Central memory CD8-positive, alpha-beta T cell (primary cell): Measurements from ENCODE around the gene GSTM2.
A peak's percentile ranks its signal among the peaks of the same experiment; 100 is the strongest.

Source experiments
- ATAC-seq: fragments of 150-1000 bp; cut with Tn5 transposase; replicated peaks from 2 replicates; pipeline ENCODE4 v1.10.0; 2022; ENCODE audit warnings: mild to moderate bottlenecking, moderate FRiP score, moderate number of reproducible peaks; ENCODE audit not compliant: poor library complexity, severe bottlenecking; ENCODE audit errors: extremely low read depth
- DNase-seq, 2 donors: peaks; one replicate each; pipeline ENCODE4 v3.0.0; 2021; ENCODE audit warnings: low spot score in 2 of 2
- H3K27ac Mint-ChIP-seq: one replicate; pipeline ENCODE4 v1.8.0; 2022; ENCODE audit warnings: low read depth, mild to moderate bottlenecking, moderate library complexity, mixed read lengths
- H3K27me3 Mint-ChIP-seq: one replicate; pipeline ENCODE4 v1.8.0; 2022; ENCODE audit warnings: mixed read lengths
- H3K36me3 Mint-ChIP-seq: one replicate; pipeline ENCODE4 v1.8.0; 2022; ENCODE audit warnings: mild to moderate bottlenecking, moderate library complexity, mixed read lengths; ENCODE audit not compliant: insufficient read depth
- H3K4me1 Mint-ChIP-seq: one replicate; pipeline ENCODE4 v1.8.0; 2022; ENCODE audit warnings: mixed read lengths
- H3K4me3 Mint-ChIP-seq: one replicate; pipeline ENCODE4 v1.8.0; 2022; ENCODE audit warnings: mild to moderate bottlenecking, moderate library complexity, mixed read lengths
- H3K9me3 Mint-ChIP-seq: one replicate; pipeline ENCODE4 v1.8.0; 2022; ENCODE audit warnings: mixed read lengths

Gene GSTM2

DNA sequence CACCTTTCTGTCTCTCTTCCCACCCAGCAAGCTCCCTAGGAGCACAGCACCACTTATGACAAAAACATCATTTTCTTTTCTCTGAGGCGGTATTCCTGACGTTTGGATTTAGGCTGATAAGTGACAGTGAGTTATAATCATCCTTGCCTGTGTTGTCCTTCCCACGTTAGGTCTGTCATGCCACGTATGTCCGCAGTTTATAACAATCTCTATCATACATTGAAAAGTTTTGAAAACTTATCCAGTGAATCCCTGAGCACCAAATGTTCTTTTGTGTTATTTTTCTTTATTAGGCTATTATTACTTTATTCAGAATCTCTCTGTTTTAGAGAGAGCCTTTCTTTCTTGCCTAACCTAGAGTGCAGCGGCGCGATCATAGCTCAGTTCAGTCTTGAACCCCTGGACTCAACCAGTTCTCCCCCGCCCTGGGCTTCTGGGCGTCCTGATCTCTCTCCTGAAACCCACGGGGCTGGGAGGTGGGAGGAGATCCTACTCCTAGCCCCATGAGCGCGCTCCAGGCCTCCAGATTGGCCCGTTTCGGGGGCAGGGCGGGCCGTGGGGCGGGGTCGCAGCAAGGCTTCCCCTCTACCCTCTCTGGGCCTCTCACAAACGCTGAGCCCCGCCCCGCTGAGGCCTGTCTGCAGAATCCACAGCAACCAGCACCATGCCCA, at the start of gene GSTM2:
Gene GSTM2, plus strand, starts transcription at position 606 of the 671 bp plus-strand sequence. Its CDS starts 59 bp downstream, at position 665.
- H3K27ac Mint-ChIP-seq, result no peak within 1 kb of the TSS
- DNase-seq (peak in 1 of 2 donors; percentile 15), ATAC-seq (peak; percentile 84)
- no peaks in the 10 kb centered on the region for H3K9me3 Mint-ChIP-seq
- no peaks in the 10 kb centered on the region for H3K27me3 Mint-ChIP-seq
- H3K4me3 Mint-ChIP-seq, result peak within 1 kb of the TSS; percentile 43
- H3K4me1 Mint-ChIP-seq, result no peaks in the 10 kb centered on the region
- H3K36me3 Mint-ChIP-seq, result no peaks in the 10 kb centered on the region

DNA sequence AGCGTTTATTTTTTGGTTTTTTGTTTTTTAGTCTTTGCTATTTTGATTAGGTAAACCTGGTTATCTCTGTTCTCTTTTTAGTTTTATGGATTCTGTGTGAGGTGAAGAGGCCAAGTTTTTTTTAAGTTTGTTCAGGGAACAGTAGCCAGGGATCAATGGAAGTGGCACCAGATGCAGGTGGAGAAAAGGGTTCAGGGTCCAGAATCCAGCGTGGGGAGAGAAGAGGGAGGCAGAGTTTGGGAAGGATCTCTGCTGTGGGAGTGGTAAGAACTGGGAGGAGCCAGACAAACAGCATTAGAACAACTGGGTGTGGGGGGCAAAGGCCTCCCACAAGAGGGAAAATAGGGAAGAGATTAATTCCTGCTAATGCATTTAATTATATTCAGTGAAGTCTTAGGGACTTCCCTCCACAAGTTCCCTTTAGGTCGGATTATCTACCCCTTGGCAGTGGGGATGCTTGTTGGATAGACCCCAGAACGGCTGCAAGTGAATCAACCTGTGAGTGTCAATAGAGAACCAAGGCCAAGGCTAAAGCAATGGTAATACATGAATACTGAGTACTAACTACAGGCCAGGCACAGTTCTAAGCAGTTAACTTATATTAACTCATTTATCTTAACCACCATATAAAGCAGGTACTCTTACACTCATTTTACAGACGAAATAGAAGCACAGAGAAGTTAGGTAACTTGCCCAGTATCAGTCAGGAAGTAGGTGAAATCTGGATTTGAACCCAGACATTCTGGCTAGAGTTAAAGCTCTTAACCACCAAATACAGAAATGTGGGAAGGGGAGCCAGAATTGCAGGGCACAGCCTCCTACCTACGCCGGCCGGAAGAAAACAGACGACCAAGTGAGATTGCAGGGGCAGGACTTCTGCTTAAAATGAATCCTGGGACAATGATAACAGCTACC, 48.9 kb upstream of the GSTM2 start:
- ATAC-seq (no peak), DNase-seq (no peak)
- Mint-ChIP-seq H3K4me1 (peaks cover 50% of the 10 kb centered on the region), H3K36me3 (peaks cover 12% of the 10 kb centered on the region), H3K9me3 (no peaks in the 10 kb centered on the region), H3K27me3 (no peaks in the 10 kb centered on the region), H3K4me3 (peak overlapping the region; percentile 97), H3K27ac (peak overlapping the region; percentile 99)

DNA sequence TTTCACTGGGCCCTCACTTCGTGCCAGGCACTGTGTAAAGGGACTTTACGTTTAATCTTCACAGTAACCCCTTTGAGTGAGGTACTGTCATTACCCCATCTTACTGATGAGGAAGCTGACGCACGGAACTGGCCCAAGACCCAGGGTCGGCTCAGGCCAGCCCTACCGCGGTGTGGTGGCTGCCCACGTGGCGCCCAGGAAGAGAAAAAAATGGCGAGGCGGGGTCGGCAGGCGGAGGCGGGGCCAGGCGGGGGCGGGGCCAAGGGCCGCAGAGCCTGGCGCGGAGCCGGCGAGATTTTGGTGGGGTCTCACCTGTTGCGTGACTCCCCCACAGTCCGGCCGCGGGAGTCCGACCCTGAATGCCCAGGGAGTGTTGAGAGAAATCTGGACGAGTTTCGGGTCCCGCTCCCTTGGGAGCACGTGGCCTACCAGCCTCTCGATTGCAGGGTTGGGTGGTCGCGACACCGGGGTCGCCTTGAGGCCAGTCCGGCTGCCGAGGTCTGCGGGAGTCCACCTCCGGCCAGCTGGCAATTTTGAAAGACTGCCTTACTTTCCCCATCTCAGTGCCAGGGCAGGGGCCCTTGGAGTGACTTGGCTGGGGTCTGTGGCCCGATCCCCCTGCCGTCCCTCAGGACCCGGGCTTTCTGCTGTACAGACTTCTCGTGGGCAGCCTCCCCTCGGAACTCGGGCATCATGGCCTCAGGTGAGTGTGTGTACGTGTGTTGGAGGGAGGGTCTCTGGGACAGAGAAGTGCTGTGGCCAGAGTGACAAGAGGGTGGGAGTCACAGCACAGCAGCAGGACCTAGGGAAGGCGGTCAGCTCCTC, 48.1 kb upstream of the GSTM2 start, which contains the start of the genes AMPD2 and GNAT2:
Gene AMPD2, plus strand, starts transcription at position 262 of the 825 bp plus-strand sequence. CDS start 1,339 bp downstream, outside the sequence.
Gene GNAT2, minus strand, starts transcription at position 41 of the 825 bp plus-strand sequence. CDS start 6,746 bp downstream, outside the sequence.
- ATAC-seq (peak; percentile 21), DNase-seq (peak; percentile 51 to 52)
- H3K9me3 Mint-ChIP-seq, result no peaks in the 10 kb centered on the region
- H3K36me3 Mint-ChIP-seq, result peaks cover 12% of the 10 kb centered on the region
- no peaks in the 10 kb centered on the region for H3K27me3 Mint-ChIP-seq
- H3K4me1 Mint-ChIP-seq, result peaks cover 57% of the 10 kb centered on the region
- H3K4me3 Mint-ChIP-seq, result peak within 1 kb of the TSS; percentile 97
- peak within 1 kb of the TSS; percentile 99 for H3K27ac Mint-ChIP-seq

DNA sequence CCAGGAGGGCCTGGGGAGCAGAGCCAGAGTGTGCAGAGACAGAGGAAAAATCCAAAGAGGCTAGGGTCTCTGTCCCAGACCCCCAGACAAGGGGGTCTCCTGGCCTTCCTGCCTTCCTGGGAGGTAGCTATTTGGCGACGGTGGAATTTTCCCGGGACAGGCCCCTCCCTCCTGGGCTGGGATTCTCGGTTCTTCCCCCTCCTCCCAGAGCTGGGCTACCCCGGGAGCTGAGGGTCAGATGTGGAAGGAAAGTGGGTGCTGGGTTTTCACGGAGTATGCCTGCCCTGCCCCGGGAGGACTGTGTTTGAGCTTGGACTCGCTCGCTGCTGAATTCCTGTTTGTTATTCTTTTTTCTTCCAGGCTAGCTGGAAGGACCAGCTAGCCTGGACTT, 47.5 kb upstream of the GSTM2 start:
- ATAC-seq, result peak; percentile 1
- DNase-seq, result no peak
- Mint-ChIP-seq H3K4me1 (peaks cover 57% of the 10 kb centered on the region), H3K9me3 (no peaks in the 10 kb centered on the region), H3K27ac (peak overlapping the region; percentile 99), H3K4me3 (peak overlapping the region; percentile 97), H3K36me3 (peaks cover 12% of the 10 kb centered on the region), H3K27me3 (no peaks in the 10 kb centered on the region)

DNA sequence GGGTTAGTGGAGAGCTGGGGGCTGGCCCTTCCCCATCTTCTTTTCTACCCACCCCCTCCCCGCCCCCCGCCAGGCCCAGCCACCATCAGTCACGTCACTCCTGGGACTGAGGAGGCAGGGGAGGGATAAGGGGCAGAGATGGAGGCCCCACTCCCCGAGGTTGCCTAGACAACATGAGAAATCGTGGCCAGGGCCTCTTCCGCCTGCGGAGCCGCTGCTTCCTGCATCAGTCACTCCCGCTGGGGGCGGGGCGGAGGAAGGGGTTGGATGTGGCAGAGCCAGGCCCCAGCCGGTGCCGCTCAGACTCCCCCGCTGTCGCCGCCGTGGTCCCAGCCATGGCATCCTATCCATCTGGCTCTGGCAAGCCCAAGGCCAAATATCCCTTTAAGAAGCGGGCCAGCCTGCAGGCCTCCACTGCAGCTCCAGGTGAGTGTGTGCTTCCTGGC, 47.0 kb upstream of the GSTM2 start:
- Mint-ChIP-seq H3K27ac (peak overlapping the region; percentile 99), H3K4me3 (peak overlapping the region; percentile 97), H3K9me3 (no peaks in the 10 kb centered on the region), H3K4me1 (peaks cover 55% of the 10 kb centered on the region), H3K36me3 (peaks cover 12% of the 10 kb centered on the region), H3K27me3 (no peaks in the 10 kb centered on the region)
- DNase-seq, result peak; percentile 90 to 93
- peak; percentile 92 for ATAC-seq

DNA sequence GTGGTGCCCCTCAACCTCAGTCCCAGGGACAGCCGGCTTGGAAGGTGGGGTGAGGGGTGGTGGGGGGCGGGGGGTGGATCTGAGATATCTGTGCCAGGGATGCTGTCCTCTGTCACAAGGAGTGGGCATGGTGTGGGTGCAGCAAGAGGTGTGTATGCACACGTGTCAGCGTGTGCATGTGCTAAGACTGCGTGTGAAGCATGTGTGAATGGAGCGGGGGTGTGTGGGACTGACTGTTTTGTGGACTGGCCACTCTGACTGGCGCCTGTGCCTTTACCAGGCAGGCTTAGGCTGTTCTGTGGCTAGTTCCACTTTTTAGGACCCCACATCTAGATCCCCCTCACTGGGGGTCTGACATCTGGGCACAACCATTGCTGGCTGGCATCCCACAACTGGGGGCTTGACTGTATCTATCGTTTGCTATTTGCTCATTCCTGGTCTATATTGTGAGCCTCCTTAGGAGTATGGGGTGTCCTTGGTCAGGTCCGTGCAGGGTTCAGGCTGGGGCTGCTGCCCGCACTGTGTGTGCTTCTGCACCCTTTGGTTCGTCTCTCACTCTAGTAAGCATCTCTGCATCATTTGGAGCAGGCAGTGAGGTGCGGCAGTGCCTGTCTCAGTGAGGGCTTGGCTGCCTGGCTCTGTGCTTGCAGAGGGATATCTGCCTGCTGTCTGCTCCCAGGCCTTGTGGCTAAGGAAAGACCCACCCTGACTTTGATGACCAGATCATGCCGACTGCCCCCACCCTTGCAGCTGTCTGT, 46.3 kb upstream of the GSTM2 start:
- Mint-ChIP-seq H3K9me3 (no peaks in the 10 kb centered on the region), H3K27me3 (no peaks in the 10 kb centered on the region), H3K36me3 (peaks cover 14% of the 10 kb centered on the region), H3K4me1 (peaks cover 52% of the 10 kb centered on the region), H3K4me3 (peak overlapping the region; percentile 97), H3K27ac (peak overlapping the region; percentile 99)
- DNase-seq (no peak), ATAC-seq (peak; percentile 27)

DNA sequence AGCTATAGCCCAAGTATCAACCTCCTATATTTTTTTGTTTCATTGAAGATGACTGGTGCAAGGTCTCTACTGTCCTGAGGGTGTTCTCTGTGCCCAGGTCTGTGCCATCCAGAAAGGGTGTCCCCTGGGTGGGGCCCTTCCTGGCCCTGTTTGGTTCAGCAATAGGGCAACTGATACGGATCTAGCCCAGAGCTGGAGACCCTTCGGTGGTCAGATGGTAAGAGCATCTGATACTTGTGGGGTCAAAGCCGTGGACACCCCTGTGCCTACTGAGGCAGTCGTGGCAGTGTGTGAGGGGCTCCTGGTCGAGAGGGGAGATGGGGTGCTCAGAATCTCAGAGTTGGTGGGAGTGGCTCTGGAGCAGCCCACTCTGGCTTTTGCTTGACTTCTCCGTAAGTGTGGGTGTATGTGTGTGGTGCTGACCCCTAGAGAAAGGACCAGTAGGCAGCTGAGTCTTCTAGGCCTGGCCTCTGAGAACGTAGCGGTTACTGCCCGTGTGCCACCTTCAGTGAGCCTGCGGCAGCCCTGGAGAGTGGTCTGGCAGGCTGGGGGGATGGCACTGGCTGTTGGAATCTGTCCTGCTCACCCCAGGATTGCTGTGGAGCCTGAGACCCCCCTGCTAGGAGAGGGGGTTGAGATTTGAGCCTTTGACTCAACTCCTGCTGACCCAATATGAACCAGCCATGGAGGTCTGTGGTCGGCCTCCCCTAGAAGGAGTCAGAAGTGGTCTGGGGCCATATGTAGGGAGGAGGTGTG, 45.5 kb upstream of the GSTM2 start:
- peak overlapping the region; percentile 97 for H3K4me3 Mint-ChIP-seq
- no peaks in the 10 kb centered on the region for H3K27me3 Mint-ChIP-seq
- peaks cover 18% of the 10 kb centered on the region for H3K36me3 Mint-ChIP-seq

DNA sequence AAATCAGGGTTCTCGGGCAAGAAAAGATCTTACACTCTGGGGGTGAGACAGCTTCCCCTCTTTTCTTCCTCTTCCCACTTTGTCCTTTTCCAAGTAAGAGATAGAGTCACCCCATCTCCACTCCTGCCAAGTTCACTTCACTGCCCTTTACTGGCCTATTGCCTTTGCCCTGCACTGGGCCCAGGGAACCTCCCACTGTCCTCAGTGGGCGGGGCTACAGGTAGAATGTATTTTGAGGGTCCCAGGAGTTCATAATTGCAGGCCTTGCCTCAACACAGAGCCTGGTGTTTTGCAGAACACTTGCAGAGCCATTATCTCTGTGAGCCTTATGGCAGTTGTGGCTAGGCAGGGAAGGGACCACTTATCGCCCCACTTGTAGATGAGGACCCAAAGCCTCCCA, 45.0 kb upstream of the GSTM2 start:
- no peak for ATAC-seq
- H3K27me3 Mint-ChIP-seq, result no peaks in the 10 kb centered on the region
- H3K27ac Mint-ChIP-seq, result peak overlapping the region; percentile 99
- H3K4me3 Mint-ChIP-seq, result peak overlapping the region; percentile 97
- DNase-seq, result no peak
- H3K9me3 Mint-ChIP-seq, result no peaks in the 10 kb centered on the region
- peaks cover 20% of the 10 kb centered on the region for H3K36me3 Mint-ChIP-seq
- peaks cover 52% of the 10 kb centered on the region for H3K4me1 Mint-ChIP-seq

More for the DNA sequence above, 45.5 kb upstream of the GSTM2 start:
- DNase-seq (no peak), ATAC-seq (no peak)
- H3K9me3 Mint-ChIP-seq, result no peaks in the 10 kb centered on the region
- peaks cover 52% of the 10 kb centered on the region for H3K4me1 Mint-ChIP-seq
- H3K27ac Mint-ChIP-seq, result peak overlapping the region; percentile 99

DNA sequence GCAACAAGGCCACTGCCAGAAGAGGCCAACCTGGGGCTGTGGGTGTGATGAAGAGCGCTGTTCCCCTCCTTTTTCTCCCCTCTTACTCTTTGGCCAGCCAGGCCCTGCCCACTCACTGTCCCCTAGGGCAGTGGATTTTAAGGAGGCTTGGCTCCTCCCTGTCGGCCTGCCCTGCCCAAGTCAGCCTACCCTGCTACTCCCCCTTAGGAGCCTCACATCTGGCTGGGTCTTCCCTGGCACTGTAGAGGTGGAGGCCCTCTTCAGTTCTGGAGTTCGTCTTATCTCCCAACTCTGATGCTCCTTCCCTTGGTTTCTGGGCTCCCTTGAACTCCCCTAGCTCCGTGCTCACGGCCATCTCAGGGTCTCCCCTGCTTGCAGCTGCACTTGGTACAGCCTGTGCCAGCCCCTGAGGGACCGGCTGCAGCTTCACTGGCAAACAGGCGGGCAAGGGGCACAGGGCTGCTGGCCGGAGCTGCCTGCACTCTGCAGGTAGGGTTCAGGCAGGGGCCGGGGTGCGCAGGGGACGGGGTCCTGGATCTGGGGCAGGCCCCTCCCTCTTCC, 44.2 kb upstream of the GSTM2 start:
- Mint-ChIP-seq H3K4me1 (peaks cover 48% of the 10 kb centered on the region), H3K36me3 (peaks cover 22% of the 10 kb centered on the region), H3K27me3 (no peaks in the 10 kb centered on the region), H3K27ac (peak overlapping the region; percentile 83), H3K4me3 (peak overlapping the region; percentile 32), H3K9me3 (no peaks in the 10 kb centered on the region)
- no peak for DNase-seq
- no peak for ATAC-seq

DNA sequence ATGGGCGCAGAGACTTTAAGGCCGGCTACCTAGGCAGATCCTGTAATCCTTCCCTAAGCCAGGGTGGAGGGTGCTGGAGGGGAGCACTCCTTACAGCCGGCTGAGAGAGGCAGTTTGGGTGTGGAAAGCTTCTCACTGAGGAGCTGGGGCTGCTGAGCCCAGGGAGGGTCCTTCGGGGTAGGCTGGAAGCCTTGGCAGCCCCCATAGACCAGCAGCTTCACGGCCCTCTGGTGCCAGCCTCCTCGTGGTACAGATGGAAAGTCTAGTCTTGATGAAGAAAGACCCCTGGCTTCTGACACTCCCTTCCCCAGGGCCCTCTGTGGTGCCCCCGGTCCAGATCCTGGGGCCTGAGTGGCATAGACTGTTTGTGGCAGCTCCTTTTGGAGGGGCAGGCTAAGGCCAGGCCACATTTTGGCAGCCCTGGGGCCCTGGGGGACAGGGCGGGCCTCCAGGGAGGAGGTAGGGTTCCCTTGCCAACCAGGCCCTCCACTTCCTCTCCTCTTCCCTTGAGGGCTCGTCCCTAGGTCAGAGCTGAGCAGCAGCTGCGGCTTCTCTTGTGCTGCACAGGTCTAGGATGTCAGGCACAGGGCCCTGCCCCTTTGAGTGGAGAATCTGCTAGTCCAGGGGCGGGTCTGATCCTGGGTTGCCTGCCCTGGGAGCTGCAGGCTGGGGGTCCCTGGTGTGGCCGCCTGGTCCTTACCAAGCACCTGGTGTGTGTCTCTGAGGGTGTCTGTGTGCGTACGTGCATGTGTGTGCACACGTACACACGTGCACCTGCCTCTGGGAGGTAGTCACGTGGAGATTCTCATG, 43.5 kb upstream of the GSTM2 start:
- H3K9me3 Mint-ChIP-seq, result no peaks in the 10 kb centered on the region
- H3K27me3 Mint-ChIP-seq, result no peaks in the 10 kb centered on the region
- H3K4me1 Mint-ChIP-seq, result peaks cover 40% of the 10 kb centered on the region
- H3K36me3 Mint-ChIP-seq, result peaks cover 19% of the 10 kb centered on the region
- H3K27ac Mint-ChIP-seq, result peak overlapping the region; percentile 83
- peak overlapping the region; percentile 32 for H3K4me3 Mint-ChIP-seq
- ATAC-seq, result no peak
- DNase-seq, result no peak
